Retinal pigment epithelial cell (primary cell): ENCODE measurements around the gene IGSF23.

Source experiments
- DNase-seq: peaks from one replicate; pipeline ENCODE4 v3.0.0-alpha.2; 2010; ENCODE audit warnings: low read depth
- H3K4me3 ChIP-seq: 2 replicates; pipeline ENCODE4 v1.5.1; 2011; ENCODE audit warnings: mild to moderate bottlenecking, low read length, control low read depth, moderate library complexity
- TF ChIP-seq, protein P1 (sequence below): conservative IDR thresholded peaks from 2 replicates; pipeline ENCODE4 v1.5.1; 2011; ENCODE audit warnings: low read depth, low read length, control low read depth, inconsistent platforms

The IGSF23 gene, protein sequence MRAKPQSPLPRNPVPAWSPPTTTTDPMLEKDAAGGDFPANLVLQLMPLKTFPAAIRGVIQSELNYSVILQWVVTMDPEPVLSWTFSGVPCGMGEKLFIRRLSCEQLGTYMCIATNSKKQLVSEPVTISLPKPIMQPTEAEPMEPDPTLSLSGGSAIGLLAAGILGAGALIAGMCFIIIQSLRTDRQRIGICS

DNA sequence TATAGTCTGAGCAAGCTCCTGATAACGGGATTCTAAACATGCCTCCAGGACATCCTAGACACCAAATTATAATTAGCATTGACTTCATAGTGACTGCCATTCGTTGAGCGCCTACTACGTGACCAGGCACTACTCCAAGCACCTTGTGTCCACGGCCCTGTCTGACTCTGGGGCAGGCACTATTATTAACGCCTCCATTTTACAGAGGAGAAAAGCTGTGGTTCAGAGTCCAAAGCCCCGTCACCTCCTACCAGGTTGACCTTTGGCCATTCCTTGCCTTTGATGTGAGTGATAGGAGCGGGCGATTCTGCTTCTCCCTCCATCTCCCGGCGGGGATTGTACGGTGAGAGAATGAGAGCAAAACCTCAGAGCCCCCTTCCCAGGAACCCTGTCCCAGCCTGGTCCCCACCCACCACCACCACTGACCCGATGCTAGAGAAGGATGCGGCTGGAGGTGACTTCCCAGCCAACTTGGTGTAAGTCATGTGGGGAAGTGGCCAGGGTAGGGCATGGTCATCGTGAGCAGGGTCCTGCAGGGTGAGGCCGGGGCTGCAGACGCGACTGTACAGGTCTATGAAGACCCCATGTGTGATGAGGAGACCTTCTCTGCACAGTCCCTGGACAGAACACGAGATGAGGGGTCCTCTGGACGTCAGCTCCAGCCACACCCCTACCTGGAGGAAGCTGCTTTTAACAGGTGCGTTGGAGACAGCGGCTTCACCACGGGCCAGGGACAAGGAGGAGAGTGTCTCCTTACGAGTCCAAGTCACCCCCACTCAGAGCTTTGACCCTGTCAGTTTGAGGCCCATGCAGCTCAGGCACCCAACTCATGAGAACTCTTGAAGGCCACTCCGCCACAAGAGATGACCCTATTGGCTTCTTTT lies at the start of gene IGSF23:
TSS of gene IGSF23 (plus strand) at position 269 of the 884 bp plus-strand sequence. CDS start at position 352, 83 bp downstream.
- no peak for DNase-seq
- TF ChIP-seq, protein P1, sequence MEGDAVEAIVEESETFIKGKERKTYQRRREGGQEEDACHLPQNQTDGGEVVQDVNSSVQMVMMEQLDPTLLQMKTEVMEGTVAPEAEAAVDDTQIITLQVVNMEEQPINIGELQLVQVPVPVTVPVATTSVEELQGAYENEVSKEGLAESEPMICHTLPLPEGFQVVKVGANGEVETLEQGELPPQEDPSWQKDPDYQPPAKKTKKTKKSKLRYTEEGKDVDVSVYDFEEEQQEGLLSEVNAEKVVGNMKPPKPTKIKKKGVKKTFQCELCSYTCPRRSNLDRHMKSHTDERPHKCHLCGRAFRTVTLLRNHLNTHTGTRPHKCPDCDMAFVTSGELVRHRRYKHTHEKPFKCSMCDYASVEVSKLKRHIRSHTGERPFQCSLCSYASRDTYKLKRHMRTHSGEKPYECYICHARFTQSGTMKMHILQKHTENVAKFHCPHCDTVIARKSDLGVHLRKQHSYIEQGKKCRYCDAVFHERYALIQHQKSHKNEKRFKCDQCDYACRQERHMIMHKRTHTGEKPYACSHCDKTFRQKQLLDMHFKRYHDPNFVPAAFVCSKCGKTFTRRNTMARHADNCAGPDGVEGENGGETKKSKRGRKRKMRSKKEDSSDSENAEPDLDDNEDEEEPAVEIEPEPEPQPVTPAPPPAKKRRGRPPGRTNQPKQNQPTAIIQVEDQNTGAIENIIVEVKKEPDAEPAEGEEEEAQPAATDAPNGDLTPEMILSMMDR: no peak
- H3K4me3 ChIP-seq: no peak within 1 kb of the TSS

DNA sequence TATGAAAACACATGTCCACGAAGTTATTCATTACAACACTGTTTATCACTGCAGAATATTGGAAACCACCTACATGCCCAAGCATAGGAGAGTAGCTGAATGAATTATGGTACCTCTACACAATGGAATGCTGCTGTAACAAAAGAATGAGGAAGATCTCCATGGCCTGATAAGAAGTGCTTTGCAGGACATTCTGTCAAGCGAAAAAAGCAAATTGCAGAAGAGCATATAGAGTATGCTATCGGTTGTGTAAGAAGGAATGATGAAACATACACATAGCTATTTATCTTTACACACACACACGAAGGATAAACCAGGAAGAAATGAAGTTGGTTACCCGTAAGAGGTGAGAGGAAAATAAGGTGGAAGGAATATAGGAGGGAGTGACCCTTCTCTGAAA lies 46.4 kb upstream of the IGSF23 start:
- TF ChIP-seq, protein P1: no peak
- DNase-seq: no peak
- no peak overlapping the region for H3K4me3 ChIP-seq

DNA sequence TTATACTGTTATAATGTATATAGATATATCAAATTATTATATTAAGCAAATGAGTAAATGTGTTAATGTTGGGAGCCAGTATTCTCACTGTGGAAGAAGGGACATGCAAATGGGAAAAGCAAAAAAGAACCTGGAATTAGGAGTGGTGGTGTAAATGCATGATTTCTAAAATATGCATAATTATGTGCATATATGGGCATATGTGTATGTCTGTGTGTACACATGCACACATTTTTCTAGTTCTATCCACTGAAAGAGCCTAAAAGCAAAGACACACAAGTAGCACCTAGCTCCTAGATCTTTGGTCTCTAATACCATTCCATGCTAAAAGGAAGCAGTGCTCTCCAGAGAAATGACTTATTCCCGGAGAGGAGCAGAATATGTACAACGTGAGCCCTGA lies 45.6 kb upstream of the IGSF23 start:
- TF ChIP-seq, protein P1: no peak
- no peak for DNase-seq
- H3K4me3 ChIP-seq: no peak overlapping the region

DNA sequence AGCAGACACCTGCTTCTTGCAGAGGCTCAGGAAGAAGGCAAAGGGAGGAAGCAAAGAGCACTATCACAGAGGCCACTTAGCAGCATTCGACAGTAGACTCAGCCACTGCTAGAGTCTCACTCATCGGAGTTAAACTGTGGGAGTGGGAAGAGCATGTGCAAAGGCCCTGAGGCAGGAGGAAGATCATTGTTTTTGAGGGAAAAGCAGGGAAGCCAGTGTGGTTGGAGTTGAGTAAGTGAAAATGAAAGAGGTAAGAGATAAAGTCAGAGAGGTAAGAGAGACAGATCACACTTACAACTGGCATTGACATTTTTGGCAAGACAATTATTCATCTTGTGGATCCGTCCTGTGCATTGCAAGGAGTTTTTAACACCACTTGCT lies 42.8 kb upstream of the IGSF23 start:
- DNase-seq: no peak
- TF ChIP-seq, protein P1: no peak
- no peak overlapping the region for H3K4me3 ChIP-seq

DNA sequence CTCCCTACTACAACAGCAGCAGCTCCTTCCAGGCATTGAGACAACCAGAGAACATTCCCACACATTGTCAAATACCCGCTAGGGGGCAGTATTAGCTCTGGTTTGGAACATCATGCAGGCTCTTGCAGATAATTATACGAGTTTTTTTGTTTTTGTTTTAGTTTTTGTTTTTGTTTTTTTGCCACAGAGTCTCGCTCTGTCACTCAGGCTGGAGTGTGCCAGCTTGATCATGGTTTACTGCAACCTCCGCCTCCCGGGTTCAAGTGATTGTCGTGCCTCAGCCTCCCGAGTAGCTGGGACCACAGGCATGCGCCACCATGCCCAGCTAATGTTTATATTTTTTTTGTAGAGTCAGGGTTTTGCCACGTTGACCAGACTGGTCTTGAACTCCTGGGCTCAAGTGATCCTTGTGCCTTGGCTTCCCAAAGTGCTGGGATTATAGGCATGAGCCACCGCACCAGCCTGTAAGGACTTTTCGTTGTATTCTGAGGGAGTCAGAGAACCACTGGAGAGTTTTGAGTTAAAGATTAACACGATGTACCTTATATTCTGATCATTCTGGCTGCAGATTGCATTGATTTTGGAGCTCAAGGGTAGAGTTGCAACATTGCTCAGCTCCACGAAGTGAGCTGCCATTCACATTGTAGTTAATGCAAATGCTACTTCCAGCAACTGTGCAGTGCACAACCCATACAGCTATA lies 42.2 kb upstream of the IGSF23 start:
- peak; percentile 48 for DNase-seq
- H3K4me3 ChIP-seq: no peak overlapping the region
- TF ChIP-seq, protein P1: peak; percentile 75

DNA sequence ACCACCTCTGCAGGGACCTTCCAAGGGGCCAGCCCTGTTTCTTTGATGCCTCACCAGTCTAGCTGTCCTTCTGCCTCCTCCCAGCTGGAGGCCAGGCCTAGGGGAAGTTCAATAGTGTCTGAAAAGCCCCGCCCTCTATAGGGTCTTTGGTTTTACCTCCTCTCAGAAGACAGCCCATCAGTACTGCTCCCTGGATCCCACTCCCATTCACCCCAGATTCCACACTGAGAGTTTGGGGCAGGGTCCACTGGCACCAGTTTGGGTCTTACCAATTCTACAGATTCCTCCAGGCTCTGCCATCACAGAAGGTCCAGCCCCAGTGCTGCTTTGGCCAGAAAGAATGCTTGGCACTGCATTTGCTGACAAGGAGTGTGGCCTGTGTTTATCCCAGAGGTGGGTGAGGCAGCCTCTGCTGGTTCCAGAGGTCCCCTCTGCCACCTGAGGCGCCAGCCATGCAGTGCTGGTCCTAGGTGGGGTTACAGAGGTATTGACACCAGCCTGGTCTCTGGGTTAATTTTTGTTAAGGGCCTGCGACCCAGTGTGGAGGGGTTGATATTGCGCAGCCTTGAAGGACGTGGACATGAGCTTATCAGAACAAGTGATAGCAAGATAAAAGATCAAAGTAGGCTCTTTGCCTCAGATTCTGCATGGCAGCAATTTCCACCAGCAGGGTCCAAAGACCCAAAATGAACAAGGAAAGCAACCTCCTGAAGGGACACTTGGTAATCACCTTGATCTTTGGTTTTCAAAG lies 41.4 kb upstream of the IGSF23 start:
- no peak for DNase-seq
- TF ChIP-seq, protein P1: no peak
- no peak overlapping the region for H3K4me3 ChIP-seq
